HG02870 (cell line): Measurements from ENCODE around the gene CXCL16.
"Not testable (repeated sequence)": the region's sequence is repeated elsewhere in the genome, so short reads cannot be mapped to it uniquely, and the experiment has no call there.

Experiments
- ATAC-seq: cut with Tn5 transposase; IDR thresholded peaks from one replicate; pipeline ENCODE4 v1.9.1; 2021; ENCODE audit warnings: mild to moderate bottlenecking, moderate library complexity; ENCODE audit not compliant: unreplicated experiment

The CXCL16 gene

GRCh38 chr17:4699401-4700056 lies 40.2 kb downstream of the CXCL16 start:
- ATAC-seq, result not testable (repeated sequence)

- no peak for ATAC-seq
Observed at GRCh38 chr17:4696437-4696805, 43.3 kb downstream of the CXCL16 start.

- ATAC-seq, result no peak
Observed at GRCh38 chr17:4693416-4693815, 46.3 kb downstream of the CXCL16 start.

GRCh38 chr17:4691686-4692085 lies 48.0 kb downstream of the CXCL16 start:
- ATAC-seq, result no peak

- no peak for ATAC-seq
Observed at GRCh38 chr17:4690745-4691144, 49.0 kb downstream of the CXCL16 start.

- not testable (repeated sequence) for ATAC-seq
Observed at GRCh38 chr17:4689872-4690271, 49.9 kb downstream of the CXCL16 start.

- not testable (repeated sequence) for ATAC-seq
Observed at GRCh38 chr17:4683739-4684138, 56.0 kb downstream of the CXCL16 start.
